Tibial nerve (tissue), 3 donors: ENCODE results near the gene OTUD1.

Source experiments
- POLR2A ChIP-seq, 2 donors: fragments of 450-650 bp; IDR thresholded peaks; one replicate each; pipeline ENCODE4 v1.6.1; 2017; ENCODE audit warnings: antibody characterized with exemption in 2 of 2, mild to moderate bottlenecking in 2 of 2, moderate library complexity in 2 of 2
- TF ChIP-seq, protein P1 (sequence below), 5 experiments: fragments of 200-600 bp in 3 of 5; fragments of 450-650 bp in 2 of 5; sonication (generic) in 3 of 5; IDR thresholded peaks; one replicate each; pipeline ENCODE4 v1.5.1; 2016 to 2019; ENCODE audit warnings: antibody characterized with exemption in 5 of 5, mild to moderate bottlenecking in 3 of 5, moderate library complexity in 2 of 5

GRCh38 chr10:23442936-23443335 lies 4.1 kb downstream of the OTUD1 start:
- TF ChIP-seq, protein P1, sequence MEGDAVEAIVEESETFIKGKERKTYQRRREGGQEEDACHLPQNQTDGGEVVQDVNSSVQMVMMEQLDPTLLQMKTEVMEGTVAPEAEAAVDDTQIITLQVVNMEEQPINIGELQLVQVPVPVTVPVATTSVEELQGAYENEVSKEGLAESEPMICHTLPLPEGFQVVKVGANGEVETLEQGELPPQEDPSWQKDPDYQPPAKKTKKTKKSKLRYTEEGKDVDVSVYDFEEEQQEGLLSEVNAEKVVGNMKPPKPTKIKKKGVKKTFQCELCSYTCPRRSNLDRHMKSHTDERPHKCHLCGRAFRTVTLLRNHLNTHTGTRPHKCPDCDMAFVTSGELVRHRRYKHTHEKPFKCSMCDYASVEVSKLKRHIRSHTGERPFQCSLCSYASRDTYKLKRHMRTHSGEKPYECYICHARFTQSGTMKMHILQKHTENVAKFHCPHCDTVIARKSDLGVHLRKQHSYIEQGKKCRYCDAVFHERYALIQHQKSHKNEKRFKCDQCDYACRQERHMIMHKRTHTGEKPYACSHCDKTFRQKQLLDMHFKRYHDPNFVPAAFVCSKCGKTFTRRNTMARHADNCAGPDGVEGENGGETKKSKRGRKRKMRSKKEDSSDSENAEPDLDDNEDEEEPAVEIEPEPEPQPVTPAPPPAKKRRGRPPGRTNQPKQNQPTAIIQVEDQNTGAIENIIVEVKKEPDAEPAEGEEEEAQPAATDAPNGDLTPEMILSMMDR (IDR thresholded peaks at IDR 0.05): no peak
- TF ChIP-seq POLR2A (IDR thresholded peaks at IDR 0.05): no peak
